HG03460 (cell line): Measurements from ENCODE around the gene CD160.
"Not testable (repeated sequence)": the region's sequence is repeated elsewhere in the genome, so short reads cannot be mapped to it uniquely, and the experiment has no call there.

Source experiments
- ATAC-seq: cut with Tn5 transposase; IDR thresholded peaks from one replicate; pipeline ENCODE4 v1.9.1; 2021; ENCODE audit not compliant: unreplicated experiment

Gene CD160

GRCh38 chr1:145757420-145757819, 38.1 kb downstream of the CD160 start:
- ATAC-seq = no peak

GRCh38 chr1:145758116-145758515, 38.8 kb downstream of the CD160 start:
- ATAC-seq = no peak

- no peak for ATAC-seq
These were observed 39.3 kb downstream of the CD160 start for GRCh38 chr1:145758575-145758974.

GRCh38 chr1:145759721-145760120, 40.4 kb downstream of the CD160 start:
- ATAC-seq = no peak

GRCh38 chr1:145760395-145760949, 41.2 kb downstream of the CD160 start:
- ATAC-seq = not testable (repeated sequence)

GRCh38 chr1:145761498-145761897, 42.2 kb downstream of the CD160 start:
- not testable (repeated sequence) for ATAC-seq

- not testable (repeated sequence) for ATAC-seq
These were observed 42.7 kb downstream of the CD160 start for GRCh38 chr1:145762001-145762400.

GRCh38 chr1:145764231-145764940, 45.1 kb downstream of the CD160 start:
- not testable (repeated sequence) for ATAC-seq

- not testable (repeated sequence) for ATAC-seq
These were observed 45.8 kb downstream of the CD160 start for GRCh38 chr1:145765127-145765526.

GRCh38 chr1:145765585-145766360, 46.5 kb downstream of the CD160 start:
- ATAC-seq = not testable (repeated sequence)

- not testable (repeated sequence) for ATAC-seq
These were observed 47.6 kb downstream of the CD160 start for GRCh38 chr1:145766926-145767325.

- ATAC-seq = not testable (repeated sequence)
These were observed 48.7 kb downstream of the CD160 start for GRCh38 chr1:145768004-145768403.

- no peak for ATAC-seq
These were observed 51.8 kb downstream of the CD160 start for GRCh38 chr1:145771056-145771455.

- ATAC-seq = no peak
These were observed 54.1 kb downstream of the CD160 start for GRCh38 chr1:145773423-145773822.

GRCh38 chr1:145777357-145778145, 58.3 kb downstream of the CD160 start:
- no peak for ATAC-seq

- ATAC-seq = no peak
These were observed 58.8 kb downstream of the CD160 start for GRCh38 chr1:145778146-145778540.

GRCh38 chr1:145782272-145783099, 63.2 kb downstream of the CD160 start:
- ATAC-seq = no peak

- no peak for ATAC-seq
These were observed 65.1 kb downstream of the CD160 start for GRCh38 chr1:145784409-145784808.

GRCh38 chr1:145785547-145785946, 66.2 kb downstream of the CD160 start:
- ATAC-seq = no peak

GRCh38 chr1:145786271-145786670, 67.0 kb downstream of the CD160 start:
- ATAC-seq = no peak
